HG02642 (cell line): ENCODE results near the gene MYBPC1.

Experiments
- ATAC-seq: cut with Tn5 transposase; IDR thresholded peaks from one replicate; pipeline ENCODE4 v1.9.1; 2021; ENCODE audit warnings: mild to moderate bottlenecking; ENCODE audit not compliant: unreplicated experiment, poor library complexity

Gene MYBPC1

DNA sequence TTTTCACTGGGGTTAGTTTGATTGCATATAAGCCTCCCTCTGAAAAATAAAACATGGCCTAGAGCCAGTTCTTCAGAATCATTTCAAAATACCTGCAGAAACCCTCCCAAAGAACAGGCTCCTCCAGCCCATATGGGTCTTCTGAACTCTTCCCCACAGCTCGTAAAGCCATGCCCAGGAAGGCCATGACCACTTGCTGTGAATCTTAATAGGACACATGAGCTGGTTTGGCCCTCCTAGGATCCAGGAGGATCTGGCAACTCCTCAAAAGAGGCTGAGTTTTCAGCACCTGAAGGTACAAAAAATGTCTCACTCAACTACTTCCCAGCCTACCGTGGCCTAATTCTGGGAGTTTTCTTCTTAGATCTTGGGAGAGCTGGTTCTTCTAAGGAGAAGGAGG lies 2.4 kb downstream of the MYBPC1 start:
- ATAC-seq, result no peak

DNA sequence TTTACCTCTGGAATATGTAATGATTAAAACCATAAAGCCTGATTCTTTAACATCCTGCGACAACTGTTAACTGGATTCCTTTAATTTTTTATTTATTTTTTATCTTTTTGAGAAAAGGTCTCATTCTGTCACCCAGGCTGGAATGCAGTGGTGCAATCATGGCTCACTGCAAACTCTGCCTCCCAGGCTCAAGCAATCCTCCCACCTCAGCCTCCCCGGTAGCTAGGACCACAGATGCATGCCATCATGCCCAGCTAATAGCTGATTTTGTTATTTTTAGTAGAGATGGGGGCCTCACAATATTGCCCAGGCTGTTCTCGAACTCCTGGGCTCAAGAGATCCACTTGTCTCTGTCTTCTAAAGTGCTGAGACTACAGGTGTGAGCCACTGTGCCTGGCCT lies 3.7 kb downstream of the MYBPC1 start:
- ATAC-seq, result no peak

DNA sequence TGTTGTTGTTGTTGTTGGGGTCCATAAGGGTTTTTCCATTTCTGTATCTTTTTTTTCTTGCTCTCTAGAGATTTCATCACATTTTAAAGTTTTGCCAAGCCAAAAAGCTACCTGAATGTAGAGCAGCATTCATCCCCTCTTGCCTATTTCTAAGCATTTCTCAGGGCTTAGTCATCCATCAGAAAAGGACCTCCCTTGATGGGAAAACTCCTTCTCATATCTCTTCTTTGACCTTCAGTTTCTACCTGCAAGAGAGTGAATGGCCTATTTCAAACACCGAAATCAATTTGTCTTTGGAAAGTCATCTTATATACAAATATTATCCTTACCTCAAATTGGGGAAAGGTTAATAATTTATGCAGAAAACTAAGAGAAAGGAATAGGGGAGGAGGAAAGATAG lies 4.5 kb downstream of the MYBPC1 start:
- ATAC-seq, result no peak

DNA sequence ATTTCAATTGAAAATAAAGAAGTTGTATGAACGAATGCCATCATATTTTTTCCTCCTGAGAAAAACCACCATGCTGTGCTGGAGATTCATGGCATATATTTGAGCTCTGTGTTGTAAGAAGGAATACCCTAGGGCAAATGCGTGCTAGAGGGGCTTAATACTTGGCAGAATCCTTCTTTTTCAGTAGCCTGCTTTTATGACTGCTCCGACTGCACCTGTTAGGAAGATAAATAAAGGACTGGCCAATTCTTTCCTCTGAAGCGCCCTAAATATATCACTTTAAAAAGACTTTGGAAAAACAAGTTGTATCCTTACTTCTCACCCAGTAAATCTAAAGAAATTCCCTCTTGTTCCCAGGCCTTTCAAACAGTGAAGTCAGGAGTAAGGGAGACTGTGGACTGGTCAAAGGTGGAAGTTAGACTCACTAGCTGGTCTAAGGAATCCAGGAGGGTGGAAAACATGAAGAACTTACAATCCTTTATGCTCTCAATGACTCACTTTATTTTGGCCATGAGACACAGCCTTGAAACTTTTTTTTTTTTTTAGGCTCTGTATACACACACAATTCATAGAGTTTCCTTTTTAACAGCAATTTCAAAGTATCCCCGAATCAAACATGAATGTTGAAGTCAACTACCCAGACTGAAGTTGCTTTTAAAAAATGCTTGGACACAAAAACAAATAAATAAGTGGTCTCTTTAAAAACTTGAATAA lies 5.2 kb downstream of the MYBPC1 start:
- no peak for ATAC-seq

- no peak for ATAC-seq
Measured at GRCh38 chr12:101604132-101604531, 9.4 kb downstream of the MYBPC1 start.

DNA sequence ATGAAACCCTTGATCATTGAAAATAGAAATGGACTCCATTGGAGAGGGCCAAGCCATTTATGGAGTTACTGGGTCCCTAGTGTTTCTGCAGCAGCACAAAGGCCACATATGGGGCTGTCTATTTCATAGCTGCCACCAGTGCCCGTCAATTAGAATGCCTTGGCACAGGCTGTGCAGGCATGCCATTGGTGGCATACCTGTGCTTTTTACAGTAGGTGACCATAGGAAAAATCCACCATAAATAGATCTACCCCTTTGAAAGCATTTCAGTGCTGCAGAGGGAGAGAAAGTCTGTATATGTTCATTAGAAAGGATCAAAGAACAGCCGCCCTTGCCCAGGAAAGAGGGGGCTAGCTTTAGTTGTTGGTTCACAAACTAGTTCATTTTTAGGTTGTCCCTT lies 13.1 kb downstream of the MYBPC1 start:
- no peak for ATAC-seq

- ATAC-seq, result no peak
Measured at GRCh38 chr12:101608301-101609133, 13.7 kb downstream of the MYBPC1 start.

DNA sequence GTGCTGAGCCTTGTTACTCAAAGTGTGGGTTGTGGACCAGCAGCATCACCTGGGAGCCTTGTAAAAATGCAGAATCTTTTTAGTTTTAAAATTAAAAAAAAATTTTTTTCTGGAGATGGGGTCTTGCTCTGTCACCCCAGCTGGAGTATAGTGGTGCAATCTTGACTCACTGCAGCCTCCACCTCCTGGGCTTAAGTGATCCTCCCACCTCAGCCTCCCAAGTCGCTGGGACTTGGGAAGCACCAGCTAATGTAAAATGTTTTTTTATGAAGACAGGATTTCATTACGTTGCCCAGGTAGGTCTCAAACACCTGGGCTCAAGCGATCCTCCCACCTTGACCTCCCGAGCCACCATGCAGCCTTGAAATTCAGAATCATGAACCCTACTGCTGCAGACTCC lies 14.4 kb downstream of the MYBPC1 start:
- ATAC-seq, result no peak

GRCh38 chr12:101612160-101612916 lies 17.6 kb downstream of the MYBPC1 start:
- ATAC-seq, result no peak

- no peak for ATAC-seq
Measured at GRCh38 chr12:101616027-101616494, 21.3 kb downstream of the MYBPC1 start.

- ATAC-seq, result no peak
Measured at GRCh38 chr12:101619026-101619786, 24.4 kb downstream of the MYBPC1 start.

- ATAC-seq, result no peak
Measured at GRCh38 chr12:101619858-101620761, 25.3 kb downstream of the MYBPC1 start.

DNA sequence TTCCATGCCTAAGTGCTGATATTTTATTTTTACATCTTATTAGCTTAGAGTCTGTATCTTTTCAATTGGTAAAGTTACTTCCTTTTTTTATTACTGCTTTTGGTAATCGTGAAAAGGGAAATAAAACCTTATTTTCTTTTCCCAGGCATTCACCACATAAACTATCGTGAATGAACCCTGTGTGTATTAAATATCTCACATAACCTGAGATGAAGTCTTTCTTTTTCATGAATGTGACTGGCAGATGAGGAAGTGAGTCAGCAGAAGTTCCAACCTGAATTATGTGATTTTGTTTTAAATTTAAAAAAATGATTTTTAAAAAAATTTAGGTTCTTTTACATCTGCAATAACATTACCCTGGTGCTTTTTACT lies 26.0 kb downstream of the MYBPC1 start:
- ATAC-seq, result no peak

DNA sequence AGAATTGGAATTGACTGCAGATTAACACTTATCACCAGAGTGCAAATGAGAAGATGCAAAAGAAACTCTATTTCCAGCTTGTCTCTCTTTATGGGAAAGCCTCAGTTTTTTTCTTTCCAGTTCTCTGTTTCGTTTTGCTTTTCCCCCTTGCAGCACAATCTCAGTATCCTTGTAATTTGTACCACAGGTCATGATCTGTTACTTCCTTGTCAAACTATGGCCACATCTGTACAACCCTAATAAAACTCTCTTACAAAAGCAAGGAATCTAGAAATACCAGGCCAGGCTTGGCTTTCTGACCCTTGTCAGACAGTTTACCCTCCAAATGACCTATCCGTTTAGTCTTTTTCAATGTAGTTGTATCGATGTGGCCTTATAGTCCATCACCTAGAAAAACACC lies 33.9 kb downstream of the MYBPC1 start:
- ATAC-seq, result no peak

- ATAC-seq, result peak; percentile 93
Measured at GRCh38 chr12:101634724-101635123, 40.0 kb downstream of the MYBPC1 start.

GRCh38 chr12:101637936-101638335 lies 43.2 kb downstream of the MYBPC1 start:
- ATAC-seq, result no peak

GRCh38 chr12:101642115-101643067 lies 47.6 kb downstream of the MYBPC1 start:
- no peak for ATAC-seq

GRCh38 chr12:101647711-101648110 lies 52.9 kb downstream of the MYBPC1 start:
- ATAC-seq, result no peak
